K562 (cell line): Measurements from ENCODE around the gene IMPA2. TPM values are rescaled to one million over a fixed set of nuclear protein-coding genes. Genes with fewer than 3 reads are reported as not detected.

Source experiments
- ATAC-seq: fragments of 200-7000 bp; cut with Tn5 transposase; 3 replicates; pipeline ENCODE4 v1.9.1; 2020; ENCODE audit warnings: moderate library complexity
- BruUV-seq: library from RNA; stranded (reverse); fragments of 400-500 nt; replicated peaks from 2 replicates; lab custom pipeline; 2021; lab: Mats Ljungman, UMichigan
- CTCF ChIA-PET: fragments of 300-600 bp; formaldehyde crosslinking; extraction: SDS; loops from one replicate; lab custom pipeline; 2021; ENCODE audit warnings: low intra/inter-chr PET ratio; lab: Yijun Ruan, JAX
- POLR2A ChIA-PET: fragments of 300-600, 350-650 bp; sonication (Branson Sonifier 250); formaldehyde crosslinking; extraction: SDS; loops from one replicate; lab custom pipeline; 2021; ENCODE audit warnings: antibody characterized with exemption, inconsistent platforms; lab: Yijun Ruan, JAX
- DNase-seq, 4 experiments: peaks; one replicate each; pipeline versions ENCODE4 v3.0.0 to v3.0.0-alpha.2; 2011 to 2018; ENCODE audit warnings: low spot score in 3 of 4, mixed read lengths in 3 of 4; ENCODE audit errors: extremely low read depth in 1 of 4
- FAIRE-seq: peaks from 2 replicates; lab custom pipeline; 2011; peaks lifted over from hg19 to GRCh38; lab: Jason Lieb, UNC
- H2AFZ ChIP-seq: 2 replicates; pipeline ENCODE4 v1.6.0; 2011; ENCODE audit warnings: low read depth, low read length, control low read depth, inconsistent platforms
- H3K27ac ChIP-seq: fragments of 200-600 bp; 3 replicates; pipeline ENCODE4 v1.8.0; 2011; ENCODE audit warnings: low read depth, mild to moderate bottlenecking, control low read depth, inconsistent platforms, low read length, moderate library complexity, mixed read lengths; ENCODE audit errors: extremely low read depth
- H3K27me3 ChIP-seq, 2 experiments: fragments of 300-600 bp in 1 of 2; 2 replicates in 1 of 2; 3 replicates in 1 of 2; pipeline versions ENCODE4 v1.6.0 to v1.8.0; 2011; ENCODE audit warnings: inconsistent platforms in 2 of 2, low read length in 2 of 2, mild to moderate bottlenecking in 1 of 2, mixed read lengths in 1 of 2, moderate library complexity in 1 of 2; ENCODE audit not compliant: control insufficient read depth in 2 of 2, insufficient read depth in 2 of 2
- H3K36me3 ChIP-seq: fragments of 300-600 bp; 3 replicates; pipeline ENCODE4 v1.8.0; 2011; ENCODE audit warnings: mild to moderate bottlenecking, low read length, inconsistent platforms; ENCODE audit not compliant: control insufficient read depth, insufficient read depth
- H3K4me1 ChIP-seq, 2 experiments: fragments of 200-600 bp in 1 of 2; replicated peaks in 1 of 2; 2 replicates in 1 of 2; 3 replicates in 1 of 2; pipeline versions ENCODE4 v1.5.1 to v1.8.0; 2011; ENCODE audit warnings: inconsistent platforms in 2 of 2, low read length in 2 of 2, mild to moderate bottlenecking in 1 of 2, mixed read lengths in 1 of 2, moderate library complexity in 1 of 2; ENCODE audit not compliant: control insufficient read depth in 2 of 2, insufficient read depth in 2 of 2
- H3K4me2 ChIP-seq: 2 replicates; pipeline ENCODE4 v1.6.1; 2011; ENCODE audit warnings: low read length, control low read depth, inconsistent platforms, mixed read lengths; ENCODE audit not compliant: insufficient read depth
- H3K4me3 ChIP-seq: fragments of 200-600 bp; sonication (generic), shearing (Covaris generic); 2 replicates; pipeline ENCODE4 v1.5.1; 2016; ENCODE audit warnings: control low read depth, inconsistent platforms
- H3K79me2 ChIP-seq: fragments of 200-600 bp; 3 replicates; pipeline ENCODE4 v1.8.0; 2011; ENCODE audit warnings: low read length, inconsistent platforms; ENCODE audit not compliant: control insufficient read depth, insufficient read depth
- H3K9ac ChIP-seq, 2 experiments: 2 replicates each; pipeline versions ENCODE4 v1.6.0 to v1.6.1; 2011; ENCODE audit warnings: low read depth in 2 of 2, low read length in 2 of 2, control low read depth in 1 of 2, inconsistent platforms in 1 of 2, mild to moderate bottlenecking in 1 of 2, mixed read lengths in 1 of 2; ENCODE audit not compliant: insufficient read depth in 1 of 2
- H3K9me1 ChIP-seq: one replicate; pipeline ENCODE4 v1.6.0; 2011; ENCODE audit warnings: inconsistent platforms, mild to moderate bottlenecking, low read length, moderate library complexity; ENCODE audit not compliant: control insufficient read depth, insufficient read depth
- H3K9me3 ChIP-seq: replicated peaks from 2 replicates; pipeline ENCODE4 v1.5.1; 2011; ENCODE audit warnings: low read depth, low read length, inconsistent platforms; ENCODE audit not compliant: control insufficient read depth, insufficient read depth
- H4K20me1 ChIP-seq: replicated peaks from 2 replicates; pipeline ENCODE4 v1.6.1; 2011; ENCODE audit warnings: low read length, inconsistent platforms, mixed read lengths; ENCODE audit not compliant: control insufficient read depth, insufficient read depth
- ESRRA ChIP-seq: fragments of 450-650 bp; IDR thresholded peaks from 2 replicates; pipeline ENCODE4 v1.6.1; 2014; ENCODE audit warnings: low read depth, mild to moderate bottlenecking, moderate library complexity, borderline replicate concordance
- MBD2 ChIP-seq: sonication (generic); IDR thresholded peaks from 2 replicates; pipeline ENCODE4 v1.6.1; 2016; ENCODE audit warnings: low read depth, borderline replicate concordance
- ZNF316 ChIP-seq: fragments of 450-650 bp; IDR thresholded peaks from 2 replicates; pipeline ENCODE4 v1.6.1; 2016
- WGBS: fragments of 100-300 bp; shearing (Covaris generic); methylation state at CpG from one replicate; pipeline ENCODE4 v1.1.6; 2016; ENCODE audit warnings: low coverage, mixed read lengths; ENCODE audit not compliant: insufficient coverage; ENCODE audit errors: missing lambda C conversion rate; 5-methylcytosine and 5-hydroxymethylcytosine counted together
- in situ Hi-C: fragments of 300-500 bp; cut with MboI; formaldehyde crosslinking; loops from 4 replicates; pipeline ENCODE4 v1.15.0; 2018; ENCODE audit warnings: inconsistent platforms, mixed read lengths
- intact Hi-C: fragments of 100-400 bp; cut with micrococcal nuclease; formaldehyde crosslinking; loops from 2 replicates; pipeline ENCODE4 v1.14.2; 2022
- polyA plus RNA-seq, 8 experiments: library from polyadenylated mRNA; depleted of rRNA in 4 of 8; stranded (reverse) in 5 of 8; unstranded in 3 of 8; fragments of >200 nt; fragmentation: Nextera tagmentation in 2 of 8; fragmentation: Illumina TruSeq in 1 of 8; extraction: Ambion mirVana in 2 of 8; extraction: Trizol in 1 of 8; gene quantifications; 2 replicates each; pipeline versions ENCODE4 v1.2.1 to v1.2.3, GENCODE V29; 2011 to 2014; ENCODE audit warnings: inconsistent platforms in 1 of 8, missing spikeins in 1 of 8
- total RNA-seq, 7 experiments: library from RNA; depleted of rRNA in 6 of 7; stranded (reverse); fragments of >200 nt in 6 of 7; fragmentation: Illumina TruSeq in 2 of 7; extraction: Trizol in 2 of 7; gene quantifications; 2 replicates each; pipeline versions ENCODE4 v1.2.1 to v1.2.3, GENCODE V29; 2011 to 2021; ENCODE audit warnings: low replicate concordance in 1 of 7
- TF ChIP-seq, protein P1 (sequence below): sonication (generic); formaldehyde crosslinking; IDR thresholded peaks from 2 replicates; pipeline ENCODE4 v1.8.1; 2022; ENCODE audit warnings: missing genetic modification reagents

IMPA2 gene
- total and polyA plus RNA-seq, 9 of the 15 experiments (the other 6 are each of a cell fraction or from before 2014, with no cell fraction given), result 0.62 to 11.3 (median 5.7) TPM

DNA sequence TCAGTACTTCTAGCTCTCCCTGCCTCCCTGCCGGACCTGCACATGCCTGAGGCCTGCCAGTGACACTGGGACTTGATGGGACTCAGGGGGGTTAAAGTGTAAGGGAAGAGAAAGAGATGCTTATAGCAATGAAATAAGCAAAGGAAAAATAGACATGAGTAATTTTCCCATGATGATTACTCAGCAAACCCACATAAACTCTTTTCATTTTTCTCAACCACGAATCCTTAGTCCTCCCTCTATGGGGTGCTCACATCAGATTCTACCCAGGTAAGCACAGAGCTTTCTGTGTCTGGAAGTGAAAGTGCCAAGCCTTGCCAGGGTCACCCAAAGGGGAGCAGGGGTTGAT, 67.5 kb downstream of the IMPA2 start:
- H3K9ac ChIP-seq, result no peak overlapping the region
- H3K27ac ChIP-seq, result no peak overlapping the region
- CTCF ChIA-PET, result interaction anchor here (0.6 kb wide), 1 partner anchor 711 kb away, joined by 5 read pairs; no protein-coding TSS in a partner anchor
- no peaks in the 10 kb centered on the region for H3K36me3 ChIP-seq
- no peaks in the 10 kb centered on the region; the same call in 1 of the 2 replicates for H4K20me1 ChIP-seq
- no peaks in the 10 kb centered on the region for H3K9me1 ChIP-seq
- no peak for DNase-seq
- no peaks in the 10 kb centered on the region for H3K79me2 ChIP-seq
- BruUV-seq, result no TSS peak
- H3K4me2 ChIP-seq, result no peak overlapping the region
- H3K9me3 ChIP-seq, result no peaks in the 10 kb centered on the region
- in situ Hi-C loops (no loop called here), intact Hi-C loops (no loop called here)
- H3K27me3 ChIP-seq, result peaks cover 2 to 22% of the 10 kb centered on the region in 2 experiments; a peak in 2 of 5 replicates
- 0% methylated on average over 2 of the region's 2 CpGs for WGBS
- H3K4me1 ChIP-seq, result peaks cover 0 to 5% of the 10 kb centered on the region in 2 experiments; a peak in 2 of 5 replicates
- FAIRE-seq, result no peak
- no peak overlapping the region for H3K4me3 ChIP-seq
- no peak overlapping the region for H2AFZ ChIP-seq
- no peak for ATAC-seq
- TF ChIP-seq ZNF316 (0 out of 2 replicates have a peak, but pooled peaks have one; percentile 16), MBD2 (no peak), ESRRA (no peak)
- TF ChIP-seq, protein P1, sequence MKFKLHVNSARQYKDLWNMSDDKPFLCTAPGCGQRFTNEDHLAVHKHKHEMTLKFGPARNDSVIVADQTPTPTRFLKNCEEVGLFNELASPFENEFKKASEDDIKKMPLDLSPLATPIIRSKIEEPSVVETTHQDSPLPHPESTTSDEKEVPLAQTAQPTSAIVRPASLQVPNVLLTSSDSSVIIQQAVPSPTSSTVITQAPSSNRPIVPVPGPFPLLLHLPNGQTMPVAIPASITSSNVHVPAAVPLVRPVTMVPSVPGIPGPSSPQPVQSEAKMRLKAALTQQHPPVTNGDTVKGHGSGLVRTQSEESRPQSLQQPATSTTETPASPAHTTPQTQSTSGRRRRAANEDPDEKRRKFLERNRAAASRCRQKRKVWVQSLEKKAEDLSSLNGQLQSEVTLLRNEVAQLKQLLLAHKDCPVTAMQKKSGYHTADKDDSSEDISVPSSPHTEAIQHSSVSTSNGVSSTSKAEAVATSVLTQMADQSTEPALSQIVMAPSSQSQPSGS, result no peak
- POLR2A ChIA-PET, result interaction anchor here (0.7 to 1.1 kb wide), 4 partner anchors 13 to 375 kb away, joined by 3 to 4 read pairs (median 3); no protein-coding TSS in a partner anchor
